Measurements from ENCODE around the gene SLC19A1.

- TF ChIP-seq CTCF (IDR thresholded peaks at IDR 0.05) (no peak), POLR2AphosphoS5 (IDR thresholded peaks at IDR 0.05) (no peak), POLR2A (IDR thresholded peaks at IDR 0.05) (no peak), EP300 (IDR thresholded peaks at IDR 0.05) (no peak)
Measured at GRCh38 chr21:45542667-45543370, 579 bp upstream of the SLC19A1 start.
